Stomach (tissue), 9 donors: ENCODE measurements around the gene YAF2. TPM values are rescaled to one million over a fixed set of nuclear protein-coding genes. Genes with fewer than 3 reads are reported as not detected.

Experiments used
- DNase-seq, 2 donors: peaks; one replicate each; pipeline versions ENCODE4 v3.0.0 to v3.0.0-alpha.2; 2013 to 2019
- H3K27ac ChIP-seq, 5 donors: fragments of 200-600 bp in 4 of 5; sonication (generic) in 4 of 5; one replicate each; pipeline ENCODE4 v1.5.1; 2013 to 2019; ENCODE audit warnings: mild to moderate bottlenecking in 1 of 5, moderate library complexity in 1 of 5
- H3K27me3 ChIP-seq, 3 donors: fragments of 200-600 bp; sonication (generic); one replicate each; pipeline ENCODE4 v1.5.1; 2017 to 2019; ENCODE audit warnings: mixed run types in 1 of 3
- H3K36me3 ChIP-seq, 4 donors: fragments of 200-600 bp; sonication (generic); 1 replicate in 3 of 4; 2 replicates in 1 of 4; pipeline ENCODE4 v1.5.1; 2016 to 2019
- H3K4me1 ChIP-seq, 4 donors: fragments of 200-600 bp; sonication (generic); one replicate each; pipeline ENCODE4 v1.5.1; 2016 to 2019
- H3K4me3 ChIP-seq, 4 donors: fragments of 200-600 bp; sonication (generic) in 3 of 4; one replicate each; pipeline ENCODE4 v1.5.1; 2016 to 2019; ENCODE audit warnings: mild to moderate bottlenecking in 1 of 4
- H3K9me3 ChIP-seq, 4 donors: fragments of 200-600 bp; sonication (generic); one replicate each; pipeline ENCODE4 v1.5.1; 2016 to 2019
- EP300 ChIP-seq: sonication (generic); formaldehyde crosslinking; IDR thresholded peaks from one replicate; pipeline ENCODE4 v1.6.1; 2017; ENCODE audit warnings: antibody characterized with exemption
- POLR2A ChIP-seq, 4 donors: fragments of 450-650 bp; IDR thresholded peaks; one replicate each; pipeline ENCODE4 v1.6.1; 2016; ENCODE audit warnings: antibody characterized with exemption in 4 of 4, control low read depth in 2 of 4, mild to moderate bottlenecking in 1 of 4, moderate library complexity in 1 of 4
- POLR2AphosphoS5 ChIP-seq, 3 donors: sonication (generic); formaldehyde crosslinking; IDR thresholded peaks; one replicate each; pipeline ENCODE4 v1.6.1; 2016; ENCODE audit warnings: antibody characterized with exemption in 3 of 3
- WGBS, 5 donors: extraction: QIAGEN DNeasy Blood & Tissue Kit in 3 of 5; methylation state at CpG; one replicate each; pipeline versions ENCODE4 v1.1.5 to v1.1.7; 2013 to 2018; 5-methylcytosine and 5-hydroxymethylcytosine counted together
- intact Hi-C: fragments of 100-400 bp; cut with DNase I; formaldehyde crosslinking; loops from one replicate; pipeline ENCODE4 v1.15.1; 2023; ENCODE audit warnings: low total_unique reads
- polyA plus RNA-seq, 3 donors: library from polyadenylated mRNA; stranded (reverse); fragments of 200-250 nt; gene quantifications; one replicate each; pipeline ENCODE4 v1.2.3, GENCODE V29; 2013
- total RNA-seq, 5 donors: library from RNA; depleted of rRNA; stranded (reverse); fragments of >200 nt; gene quantifications; one replicate each; pipeline versions ENCODE4 v1.1.0 to v1.2.3, GENCODE V29; 2014 to 2016
- TF ChIP-seq, protein P1 (sequence below), 7 experiments: fragments of 450-650 bp in 4 of 7; fragments of 200-600 bp in 3 of 7; sonication (generic) in 3 of 7; IDR thresholded peaks; one replicate each; pipeline ENCODE4 v1.5.1; 2016 to 2019; ENCODE audit warnings: antibody characterized with exemption in 7 of 7, control low read depth in 2 of 7, mild to moderate bottlenecking in 1 of 7
- donor health status: healthy with polysubstance abuse.
- donor health status: Bipolar disorder and iron deficiency.
- donor health status: healthy.

YAF2 gene
- total and polyA plus RNA-seq, 8 donors = 8.7 to 91.0 (median 36.6) TPM

DNA sequence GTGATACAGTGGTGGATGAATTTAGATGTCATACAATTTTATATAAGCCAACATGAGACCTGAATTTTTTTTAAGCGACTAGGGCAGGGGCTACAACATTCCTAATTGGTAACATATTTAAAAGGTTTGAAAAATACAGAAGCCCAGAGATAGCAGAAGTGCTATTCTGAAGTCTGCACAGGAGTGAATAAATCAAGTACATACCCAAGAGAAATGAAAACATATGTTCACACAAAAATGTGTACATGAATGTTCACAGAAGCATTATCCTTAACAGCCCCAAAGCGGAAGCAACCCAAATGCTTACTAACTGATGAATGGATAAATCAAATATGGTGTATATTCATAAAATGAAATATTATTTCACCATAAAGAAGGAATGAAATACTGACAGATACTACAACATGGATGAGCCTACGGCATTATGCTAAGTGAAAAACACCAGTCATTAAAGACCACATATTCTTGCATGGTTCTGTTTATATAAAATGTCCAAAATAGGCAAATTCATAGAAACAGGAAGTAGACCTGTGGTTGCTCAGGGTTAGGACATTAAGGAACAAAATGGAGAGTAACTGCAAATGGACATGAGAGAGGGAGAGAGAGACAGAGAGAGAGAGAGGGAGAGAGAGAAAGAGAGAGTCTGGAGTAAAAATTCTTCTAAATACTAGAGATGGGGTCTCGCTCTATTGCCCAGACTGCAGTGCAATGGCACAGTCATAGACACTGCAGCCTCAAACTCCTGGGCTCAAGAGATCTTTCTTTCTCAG lies 65.4 kb downstream of the YAF2 start:
- Histone ChIP-seq H3K4me3 (no peak overlapping the region), H3K36me3 (peaks cover 0 to 25% (median 18%) of the 10 kb centered on the region in 4 donors), H3K9me3 (no peaks in the 10 kb centered on the region), H3K4me1 (peaks cover 0 to 9% (median 0%) of the 10 kb centered on the region in 4 donors), H3K27ac (no peak overlapping the region), H3K27me3 (no peaks in the 10 kb centered on the region)
- 95 to 98% (median 96%) methylated on average over 4 of the region's 4 CpGs for WGBS, 5 donors
- intact Hi-C loops = no loop called here
- TF ChIP-seq, protein P1, sequence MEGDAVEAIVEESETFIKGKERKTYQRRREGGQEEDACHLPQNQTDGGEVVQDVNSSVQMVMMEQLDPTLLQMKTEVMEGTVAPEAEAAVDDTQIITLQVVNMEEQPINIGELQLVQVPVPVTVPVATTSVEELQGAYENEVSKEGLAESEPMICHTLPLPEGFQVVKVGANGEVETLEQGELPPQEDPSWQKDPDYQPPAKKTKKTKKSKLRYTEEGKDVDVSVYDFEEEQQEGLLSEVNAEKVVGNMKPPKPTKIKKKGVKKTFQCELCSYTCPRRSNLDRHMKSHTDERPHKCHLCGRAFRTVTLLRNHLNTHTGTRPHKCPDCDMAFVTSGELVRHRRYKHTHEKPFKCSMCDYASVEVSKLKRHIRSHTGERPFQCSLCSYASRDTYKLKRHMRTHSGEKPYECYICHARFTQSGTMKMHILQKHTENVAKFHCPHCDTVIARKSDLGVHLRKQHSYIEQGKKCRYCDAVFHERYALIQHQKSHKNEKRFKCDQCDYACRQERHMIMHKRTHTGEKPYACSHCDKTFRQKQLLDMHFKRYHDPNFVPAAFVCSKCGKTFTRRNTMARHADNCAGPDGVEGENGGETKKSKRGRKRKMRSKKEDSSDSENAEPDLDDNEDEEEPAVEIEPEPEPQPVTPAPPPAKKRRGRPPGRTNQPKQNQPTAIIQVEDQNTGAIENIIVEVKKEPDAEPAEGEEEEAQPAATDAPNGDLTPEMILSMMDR (IDR thresholded peaks at IDR 0.05) = no peak
- TF ChIP-seq POLR2AphosphoS5 (IDR thresholded peaks at IDR 0.05) (no peak), EP300 (no peak), POLR2A (IDR thresholded peaks at IDR 0.05) (no peak)
- DNase-seq = no peak

DNA sequence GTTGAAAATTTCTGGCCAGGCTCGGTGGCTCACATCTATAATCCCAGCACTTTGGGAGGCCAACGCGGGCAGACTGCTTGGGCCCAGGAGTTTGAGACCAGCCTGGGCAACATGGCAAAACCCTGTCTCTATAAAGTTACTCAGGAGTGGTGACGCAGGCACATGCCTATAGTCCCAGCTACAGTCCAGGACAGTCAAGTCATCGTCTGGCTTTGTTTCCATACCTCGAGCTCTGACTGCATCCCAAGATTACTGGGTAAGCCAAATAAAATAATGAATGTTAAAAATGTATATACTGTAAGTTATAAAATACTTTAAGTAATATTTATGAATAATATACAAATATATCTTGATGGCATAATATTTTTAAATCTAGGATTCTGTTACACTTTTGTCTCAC lies 70.3 kb downstream of the YAF2 start:
- H3K27me3 ChIP-seq = no peaks in the 10 kb centered on the region

DNA sequence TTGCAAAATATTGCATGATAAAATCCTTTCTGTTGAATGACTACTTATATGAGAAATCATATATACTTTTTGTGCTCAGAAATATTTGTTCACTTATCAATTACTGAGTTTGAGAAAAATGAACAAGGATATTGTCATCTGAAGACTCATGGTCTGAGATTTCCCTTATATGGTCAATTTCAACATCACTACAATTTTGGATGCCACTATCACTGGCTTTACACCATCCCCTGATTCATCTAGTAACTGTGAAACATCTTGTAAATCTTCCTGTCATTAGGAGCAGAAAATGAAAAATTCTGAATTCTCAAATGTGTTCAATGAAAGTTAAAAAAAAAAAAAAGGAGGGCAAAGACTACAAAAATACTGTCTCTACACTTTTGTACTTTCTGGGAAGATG lies 71.5 kb downstream of the YAF2 start:
- H3K4me1 ChIP-seq = peaks cover 0 to 12% (median 4%) of the 10 kb centered on the region in 4 donors
- peaks cover 0 to 11% (median 7%) of the 10 kb centered on the region in 4 donors for H3K36me3 ChIP-seq
- no peaks in the 10 kb centered on the region for H3K9me3 ChIP-seq
- no peak overlapping the region for H3K4me3 ChIP-seq
- no peak for TF ChIP-seq POLR2A (IDR thresholded peaks at IDR 0.05)
- H3K27me3 ChIP-seq = no peaks in the 10 kb centered on the region
- H3K27ac ChIP-seq = no peak overlapping the region
- no peak for DNase-seq
- intact Hi-C loops = no loop called here

More for the DNA sequence above, 70.3 kb downstream of the YAF2 start:
- TF ChIP-seq, protein P1 (IDR thresholded peaks at IDR 0.05) = no peak
- no peak for TF ChIP-seq POLR2AphosphoS5 (IDR thresholded peaks at IDR 0.05)
- TF ChIP-seq POLR2A (IDR thresholded peaks at IDR 0.05) = no peak
- Histone ChIP-seq H3K27ac (no peak overlapping the region), H3K9me3 (no peaks in the 10 kb centered on the region), H3K4me3 (no peak overlapping the region), H3K4me1 (peaks cover 0 to 7% (median 3%) of the 10 kb centered on the region in 4 donors), H3K36me3 (peaks cover 0 to 11% (median 9%) of the 10 kb centered on the region in 4 donors)
- no peak for DNase-seq
- intact Hi-C loops = no loop called here
- 94 to 98% (median 94%) methylated on average over 6 of the region's 6 CpGs for WGBS, 5 donors

DNA sequence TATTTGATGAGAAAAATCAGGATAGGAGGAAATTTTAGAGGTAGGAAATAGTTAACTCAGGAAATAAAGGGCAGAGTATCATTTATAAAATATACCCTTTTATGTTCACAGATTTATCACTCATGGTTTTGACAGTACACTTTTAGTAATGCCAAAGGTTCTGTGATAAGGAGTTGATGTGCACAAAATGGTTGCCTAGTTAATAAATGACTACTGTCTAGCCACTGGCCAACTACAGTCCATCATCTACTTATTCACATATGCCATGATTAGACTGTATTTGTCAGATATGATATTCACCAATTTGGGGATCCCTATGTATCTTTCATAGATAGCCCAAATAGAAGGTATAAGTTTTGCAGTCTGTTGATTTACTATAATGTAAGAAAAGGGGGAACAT lies 74.1 kb downstream of the YAF2 start:
- Histone ChIP-seq H3K36me3 (peaks cover 3 to 22% (median 19%) of the 10 kb centered on the region in 4 donors), H3K4me3 (no peak overlapping the region), H3K4me1 (peaks cover 0 to 12% (median 4%) of the 10 kb centered on the region in 4 donors), H3K9me3 (no peaks in the 10 kb centered on the region), H3K27me3 (no peaks in the 10 kb centered on the region), H3K27ac (no peak overlapping the region)
- TF ChIP-seq EP300 = no peak
- TF ChIP-seq, protein P1 (IDR thresholded peaks at IDR 0.05) = no peak
- TF ChIP-seq POLR2AphosphoS5 (IDR thresholded peaks at IDR 0.05) = no peak
- no peak for TF ChIP-seq POLR2A (IDR thresholded peaks at IDR 0.05)
- DNase-seq = no peak
- intact Hi-C loops = no loop called here

DNA sequence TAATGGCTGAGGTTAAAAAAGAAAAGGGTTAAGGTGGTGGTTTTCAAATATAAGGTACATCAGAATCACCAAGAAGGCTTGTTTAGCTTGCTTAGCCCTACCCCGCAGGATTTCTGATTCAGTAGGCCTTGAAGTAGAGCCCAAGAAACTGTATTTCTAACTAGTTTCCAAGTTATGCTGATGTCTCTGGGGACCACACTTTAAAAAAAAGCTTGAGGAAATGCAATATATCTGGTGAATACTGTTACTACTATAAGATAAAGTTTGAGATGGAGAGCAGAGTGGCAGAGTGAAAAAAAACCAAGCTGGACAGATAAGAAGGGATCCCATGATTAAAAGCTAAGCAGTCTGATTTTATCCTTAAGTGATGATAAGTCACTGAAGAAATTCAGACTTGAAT lies 75.1 kb downstream of the YAF2 start:
- no peak overlapping the region for H3K4me3 ChIP-seq
- no peak for DNase-seq
- 77 to 93% (median 90%) methylated on average over 1 of the region's 1 CpG for WGBS, 5 donors
- peaks cover 3 to 29% (median 22%) of the 10 kb centered on the region in 4 donors for H3K36me3 ChIP-seq
- TF ChIP-seq POLR2AphosphoS5 (IDR thresholded peaks at IDR 0.05) = no peak
- no peak for TF ChIP-seq EP300
- TF ChIP-seq, protein P1 (IDR thresholded peaks at IDR 0.05) = no peak
- no peak for TF ChIP-seq POLR2A (IDR thresholded peaks at IDR 0.05)
- H3K27ac ChIP-seq = no peak overlapping the region
- no peaks in the 10 kb centered on the region for H3K27me3 ChIP-seq
- no peaks in the 10 kb centered on the region for H3K9me3 ChIP-seq
- intact Hi-C loops = no loop called here
- H3K4me1 ChIP-seq = peaks cover 0 to 12% (median 4%) of the 10 kb centered on the region in 4 donors
